Measurements from ENCODE around the gene LDLRAD4. TPM values are rescaled to one million over a fixed set of nuclear protein-coding genes. Genes with fewer than 3 reads are reported as not detected.
A peak's percentile ranks its signal among the peaks of the same experiment; 100 is the strongest.

The LDLRAD4 gene
- total RNA-seq, 1 donor from 2014 or later: 1.4 TPM

GRCh38 chr18:13501891-13502290 lies 283.3 kb downstream of the LDLRAD4 start:
- H3K9me3 Mint-ChIP-seq: peaks cover 4% of the 10 kb centered on the region
- TF ChIP-seq CTCF (conservative IDR thresholded peaks at IDR 0.05): no peak
- H3K4me1 Mint-ChIP-seq: peaks cover 20% of the 10 kb centered on the region
- H3K36me3 Mint-ChIP-seq (ENCODE audit: low read depth): peaks cover 13% of the 10 kb centered on the region
- peaks cover 34% of the 10 kb centered on the region for H3K27me3 Mint-ChIP-seq (ENCODE audit: low read depth)
- H3K27ac Mint-ChIP-seq (ENCODE audit: unreplicated experiment): no peak overlapping the region
- no peak overlapping the region for H3K4me3 Mint-ChIP-seq
- DNase-seq (ENCODE audit: low read depth, low spot score): no peak

- Mint-ChIP-seq H3K4me1 (peaks cover 20% of the 10 kb centered on the region), H3K27ac (ENCODE audit: unreplicated experiment) (no peak overlapping the region), H3K27me3 (ENCODE audit: low read depth) (peaks cover 34% of the 10 kb centered on the region), H3K9me3 (peaks cover 4% of the 10 kb centered on the region), H3K4me3 (no peak overlapping the region), H3K36me3 (ENCODE audit: low read depth) (peaks cover 13% of the 10 kb centered on the region)
- no peak for TF ChIP-seq CTCF (conservative IDR thresholded peaks at IDR 0.05)
- no peak for DNase-seq (ENCODE audit: low read depth, low spot score)
These were observed 284.0 kb downstream of the LDLRAD4 start for GRCh38 chr18:13502585-13502984.

GRCh38 chr18:13503836-13504235 lies 285.3 kb downstream of the LDLRAD4 start:
- Mint-ChIP-seq H3K4me3 (no peak overlapping the region), H3K27me3 (ENCODE audit: low read depth) (peaks cover 34% of the 10 kb centered on the region), H3K36me3 (ENCODE audit: low read depth) (peaks cover 12% of the 10 kb centered on the region), H3K4me1 (peaks cover 20% of the 10 kb centered on the region), H3K9me3 (peaks cover 6% of the 10 kb centered on the region), H3K27ac (ENCODE audit: unreplicated experiment) (peak overlapping the region; percentile 57)
- no peak for TF ChIP-seq CTCF (conservative IDR thresholded peaks at IDR 0.05)
- DNase-seq (ENCODE audit: low read depth, low spot score): no peak

GRCh38 chr18:13505780-13506345 lies 287.3 kb downstream of the LDLRAD4 start:
- H3K4me3 Mint-ChIP-seq: no peak overlapping the region
- H3K36me3 Mint-ChIP-seq (ENCODE audit: low read depth): peaks cover 3% of the 10 kb centered on the region
- TF ChIP-seq CTCF (conservative IDR thresholded peaks at IDR 0.05): no peak
- no peak overlapping the region for H3K27ac Mint-ChIP-seq (ENCODE audit: unreplicated experiment)
- peaks cover 28% of the 10 kb centered on the region for H3K27me3 Mint-ChIP-seq (ENCODE audit: low read depth)
- peaks cover 10% of the 10 kb centered on the region for H3K4me1 Mint-ChIP-seq
- DNase-seq (ENCODE audit: low read depth, low spot score): no peak
- H3K9me3 Mint-ChIP-seq: peaks cover 3% of the 10 kb centered on the region

- Mint-ChIP-seq H3K27me3 (ENCODE audit: low read depth) (peaks cover 2% of the 10 kb centered on the region), H3K4me1 (no peaks in the 10 kb centered on the region), H3K9me3 (peaks cover 3% of the 10 kb centered on the region), H3K27ac (ENCODE audit: unreplicated experiment) (no peak overlapping the region), H3K4me3 (no peak overlapping the region), H3K36me3 (ENCODE audit: low read depth) (peaks cover 3% of the 10 kb centered on the region)
- no peak for DNase-seq (ENCODE audit: low read depth, low spot score)
- TF ChIP-seq CTCF (conservative IDR thresholded peaks at IDR 0.05): no peak
These were observed 292.0 kb downstream of the LDLRAD4 start for GRCh38 chr18:13510594-13510993.

Measured in neural crest cell (in vitro differentiated cells).